ENCODE results near the gene IL26. TPM values are rescaled to one million over a fixed set of nuclear protein-coding genes. Genes with fewer than 3 reads are reported as not detected.

IL26 gene
- total RNA-seq, 1 donor from 2014 or later, result not detected

DNA sequence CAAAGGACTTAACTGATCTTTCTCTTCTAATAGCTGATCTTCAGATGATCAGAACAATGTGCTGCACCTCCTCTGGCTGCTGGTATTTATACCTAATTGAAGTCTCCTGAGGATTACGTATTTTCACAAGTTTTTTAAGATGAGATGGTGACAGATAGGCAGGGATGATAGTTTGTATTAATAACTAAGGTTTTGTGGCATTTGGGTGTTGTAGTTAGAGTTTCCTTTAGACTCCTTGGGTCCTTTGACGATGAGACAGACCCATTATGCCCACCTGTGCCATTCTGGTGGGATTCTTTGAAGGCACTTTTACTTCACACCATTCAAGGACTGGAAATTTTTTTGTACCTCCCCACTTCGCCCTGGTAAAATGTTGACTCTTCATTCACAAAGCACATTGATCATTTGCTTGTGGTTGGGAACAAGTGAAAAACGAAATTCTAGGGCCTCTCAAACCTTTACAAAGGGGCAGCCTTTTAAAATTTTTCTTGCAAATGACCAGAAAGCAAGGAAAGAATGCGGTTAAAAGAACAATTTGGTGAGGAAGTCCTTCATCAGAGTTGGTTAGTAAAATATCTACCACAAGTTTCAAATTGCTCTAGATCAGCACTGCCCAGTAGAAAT, 65.8 kb downstream of the IL26 start, which contains the start of gene IFNG:
TSS of gene IFNG (minus strand) at position 60 of the 624 bp plus-strand sequence. CDS start 125 bp downstream, outside the sequence.
- no peak for DNase-seq (ENCODE audit: extremely low spot score, unreplicated experiment)
- H3K4me1 Mint-ChIP-seq (ENCODE audit: unreplicated experiment), result no peaks in the 10 kb centered on the region
- no peak within 1 kb of the TSS for H3K4me3 Mint-ChIP-seq (ENCODE audit: unreplicated experiment)
- no peak within 1 kb of the TSS for H3K27ac Mint-ChIP-seq (ENCODE audit: unreplicated experiment)
- H3K36me3 Mint-ChIP-seq (ENCODE audit: unreplicated experiment), result no peaks in the 10 kb centered on the region
- peaks cover 58% of the 10 kb centered on the region for H3K27me3 Mint-ChIP-seq (ENCODE audit: unreplicated experiment)
- TF ChIP-seq, protein P1, sequence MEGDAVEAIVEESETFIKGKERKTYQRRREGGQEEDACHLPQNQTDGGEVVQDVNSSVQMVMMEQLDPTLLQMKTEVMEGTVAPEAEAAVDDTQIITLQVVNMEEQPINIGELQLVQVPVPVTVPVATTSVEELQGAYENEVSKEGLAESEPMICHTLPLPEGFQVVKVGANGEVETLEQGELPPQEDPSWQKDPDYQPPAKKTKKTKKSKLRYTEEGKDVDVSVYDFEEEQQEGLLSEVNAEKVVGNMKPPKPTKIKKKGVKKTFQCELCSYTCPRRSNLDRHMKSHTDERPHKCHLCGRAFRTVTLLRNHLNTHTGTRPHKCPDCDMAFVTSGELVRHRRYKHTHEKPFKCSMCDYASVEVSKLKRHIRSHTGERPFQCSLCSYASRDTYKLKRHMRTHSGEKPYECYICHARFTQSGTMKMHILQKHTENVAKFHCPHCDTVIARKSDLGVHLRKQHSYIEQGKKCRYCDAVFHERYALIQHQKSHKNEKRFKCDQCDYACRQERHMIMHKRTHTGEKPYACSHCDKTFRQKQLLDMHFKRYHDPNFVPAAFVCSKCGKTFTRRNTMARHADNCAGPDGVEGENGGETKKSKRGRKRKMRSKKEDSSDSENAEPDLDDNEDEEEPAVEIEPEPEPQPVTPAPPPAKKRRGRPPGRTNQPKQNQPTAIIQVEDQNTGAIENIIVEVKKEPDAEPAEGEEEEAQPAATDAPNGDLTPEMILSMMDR (IDR thresholded peaks at IDR 0.05), result no peak
- no peaks in the 10 kb centered on the region for H3K9me3 Mint-ChIP-seq (ENCODE audit: unreplicated experiment)

DNA sequence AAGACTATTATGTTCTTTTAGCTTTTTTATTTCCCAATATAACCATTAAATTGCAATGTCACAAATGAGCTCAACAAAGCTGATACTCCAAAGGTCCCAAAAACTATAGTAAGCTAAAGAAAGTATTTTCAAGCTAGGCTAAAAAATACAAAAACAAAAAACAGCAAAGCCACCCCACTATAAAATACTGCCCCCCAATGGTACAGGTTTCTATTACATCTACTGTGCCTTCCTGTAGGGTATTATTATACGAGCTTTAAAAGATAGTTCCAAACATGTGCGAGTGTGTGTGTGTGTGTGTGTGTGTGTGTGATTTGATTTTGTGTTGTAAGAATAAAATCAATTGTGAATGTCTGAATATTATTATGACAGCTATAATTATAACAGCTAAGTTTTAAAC, 67.2 kb downstream of the IL26 start:
- TF ChIP-seq, protein P1 (IDR thresholded peaks at IDR 0.05), result peak; percentile 34
- Mint-ChIP-seq H3K27me3 (ENCODE audit: unreplicated experiment) (peaks cover 53% of the 10 kb centered on the region), H3K36me3 (ENCODE audit: unreplicated experiment) (no peaks in the 10 kb centered on the region), H3K9me3 (ENCODE audit: unreplicated experiment) (no peaks in the 10 kb centered on the region), H3K27ac (ENCODE audit: unreplicated experiment) (no peak overlapping the region), H3K4me1 (ENCODE audit: unreplicated experiment) (no peaks in the 10 kb centered on the region), H3K4me3 (ENCODE audit: unreplicated experiment) (no peak overlapping the region)
- DNase-seq (ENCODE audit: extremely low spot score, unreplicated experiment), result no peak

DNA sequence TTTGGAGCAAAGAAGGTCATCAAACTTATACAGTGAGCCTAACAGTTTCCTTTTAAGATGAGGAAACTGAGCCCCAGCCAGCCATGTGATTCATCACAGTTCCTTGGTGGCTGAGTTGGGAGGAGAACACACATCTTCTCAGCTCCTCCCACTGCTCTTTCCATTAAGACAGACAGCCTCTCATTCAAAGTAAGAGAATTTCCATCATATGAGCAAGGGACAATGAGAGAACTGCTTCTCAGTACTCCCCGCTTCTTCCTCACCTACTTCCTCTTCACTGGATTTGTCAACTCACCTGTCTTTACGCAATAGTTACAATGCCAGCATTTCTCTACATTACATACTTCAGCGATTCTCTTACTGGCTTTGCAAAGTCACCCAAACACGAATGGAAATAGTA, 68.2 kb downstream of the IL26 start:
- no peaks in the 10 kb centered on the region for H3K4me1 Mint-ChIP-seq (ENCODE audit: unreplicated experiment)
- H3K27me3 Mint-ChIP-seq (ENCODE audit: unreplicated experiment), result peaks cover 60% of the 10 kb centered on the region
- no peaks in the 10 kb centered on the region for H3K36me3 Mint-ChIP-seq (ENCODE audit: unreplicated experiment)
- no peak overlapping the region for H3K4me3 Mint-ChIP-seq (ENCODE audit: unreplicated experiment)
- TF ChIP-seq, protein P1 (IDR thresholded peaks at IDR 0.05), result no peak
- no peak overlapping the region for H3K27ac Mint-ChIP-seq (ENCODE audit: unreplicated experiment)
- no peaks in the 10 kb centered on the region for H3K9me3 Mint-ChIP-seq (ENCODE audit: unreplicated experiment)
- no peak for DNase-seq (ENCODE audit: extremely low spot score, unreplicated experiment)

DNA sequence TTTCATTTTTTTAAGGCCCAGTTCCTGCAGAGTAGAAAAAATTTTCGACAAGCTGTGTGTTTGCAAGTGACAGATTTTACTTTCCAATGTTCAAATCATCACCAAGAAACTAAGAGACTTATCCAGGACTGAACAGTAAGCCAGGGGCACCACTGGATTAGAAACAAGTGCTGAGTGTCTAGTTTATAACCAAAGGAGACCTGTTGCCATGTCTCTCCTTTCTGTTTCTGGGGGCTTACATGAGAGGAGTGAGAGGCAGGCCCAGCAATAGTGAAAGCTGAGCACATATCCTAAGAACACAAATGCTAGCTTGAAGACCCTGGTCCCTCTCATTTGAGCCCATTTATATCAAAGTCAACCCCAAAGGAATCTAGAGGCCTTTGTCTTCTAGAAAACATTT, 69.0 kb downstream of the IL26 start:
- H3K27me3 Mint-ChIP-seq (ENCODE audit: unreplicated experiment), result peaks cover 60% of the 10 kb centered on the region
- H3K27ac Mint-ChIP-seq (ENCODE audit: unreplicated experiment), result no peak overlapping the region
- H3K36me3 Mint-ChIP-seq (ENCODE audit: unreplicated experiment), result no peaks in the 10 kb centered on the region
- H3K4me3 Mint-ChIP-seq (ENCODE audit: unreplicated experiment), result no peak overlapping the region
- DNase-seq (ENCODE audit: extremely low spot score, unreplicated experiment), result no peak
- no peaks in the 10 kb centered on the region for H3K4me1 Mint-ChIP-seq (ENCODE audit: unreplicated experiment)
- no peaks in the 10 kb centered on the region for H3K9me3 Mint-ChIP-seq (ENCODE audit: unreplicated experiment)
- TF ChIP-seq, protein P1 (IDR thresholded peaks at IDR 0.05), result no peak

DNA sequence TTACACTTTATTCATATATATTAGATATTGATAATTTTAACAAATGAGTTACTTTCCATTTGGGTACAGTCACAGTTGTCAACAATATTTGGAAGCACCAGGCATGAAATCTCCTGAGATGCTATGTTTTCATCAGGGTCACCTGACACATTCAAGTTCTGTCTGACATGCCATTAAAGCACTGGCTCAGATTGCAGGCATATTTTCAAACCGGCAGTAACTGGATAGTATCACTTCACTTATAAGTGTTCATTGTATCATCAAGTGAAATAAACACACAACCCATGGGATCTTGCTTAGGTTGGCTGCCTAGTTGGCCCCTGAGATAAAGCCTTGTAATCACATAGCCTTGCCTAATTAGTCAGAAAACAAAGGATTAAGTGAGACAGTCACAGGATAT, 70.8 kb downstream of the IL26 start:
- Mint-ChIP-seq H3K36me3 (ENCODE audit: unreplicated experiment) (no peaks in the 10 kb centered on the region), H3K27ac (ENCODE audit: unreplicated experiment) (no peak overlapping the region), H3K27me3 (ENCODE audit: unreplicated experiment) (peaks cover 57% of the 10 kb centered on the region), H3K4me3 (ENCODE audit: unreplicated experiment) (no peak overlapping the region), H3K4me1 (ENCODE audit: unreplicated experiment) (no peaks in the 10 kb centered on the region), H3K9me3 (ENCODE audit: unreplicated experiment) (no peaks in the 10 kb centered on the region)
- TF ChIP-seq, protein P1 (IDR thresholded peaks at IDR 0.05), result no peak
- no peak for DNase-seq (ENCODE audit: extremely low spot score, unreplicated experiment)

Other genes starting within 250 kb of the IL26 start
- not detected in 2 replicates for gene IFNG-AS1, start 236.4 kb downstream of the IL26 start, total RNA-seq
- not detected in 2 replicates for gene IFNG, start 66.1 kb downstream of the IL26 start, total RNA-seq
- gene IL22, start 27.8 kb upstream of the IL26 start, total RNA-seq, result not detected in 2 replicates
- 10.9 TPM in 2 replicates for gene MDM1, start 106.6 kb upstream of the IL26 start, total RNA-seq